ENCODE data around the gene CISD1. TPM values are rescaled to one million over a fixed set of nuclear protein-coding genes. Genes with fewer than 3 reads are reported as not detected.

The CISD1 gene
- total and polyA plus RNA-seq, 2 donors (not counting 3 experiments of a cell fraction or from before 2014, with no cell fraction given): 25.5 to 53.0 TPM

DNA sequence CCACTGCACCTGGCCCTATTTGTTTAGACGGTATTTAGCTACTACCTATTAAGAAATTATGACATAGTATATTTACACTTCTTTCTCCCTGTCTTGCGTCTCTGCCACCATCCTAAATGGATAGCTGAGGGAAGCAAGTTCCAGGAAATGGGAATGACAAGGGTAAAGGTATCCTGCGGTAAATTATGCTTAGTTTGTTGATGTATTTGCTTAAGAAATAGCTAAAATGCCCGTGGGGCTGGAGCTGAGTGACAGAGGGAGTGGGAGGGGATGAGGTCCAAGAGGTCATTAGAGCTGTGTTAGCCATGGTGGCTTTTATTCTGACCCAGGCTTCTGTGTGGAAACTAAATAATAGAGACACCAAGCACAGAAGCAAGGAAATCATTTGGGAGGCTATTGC, 36.9 kb downstream of the CISD1 start:
- Histone ChIP-seq H2AFZ (ENCODE audit: low read depth, low read length) (no peak overlapping the region), H3K27me3 (ENCODE audit: control insufficient read depth in 2 of 2, insufficient read depth in 2 of 2, low read length in 2 of 2) (peaks cover 9 to 15% of the 10 kb centered on the region in 2 experiments), H3K4me3 (replicated peaks in 1 of 3; ENCODE audit: insufficient read depth in 1 of 3, low read depth in 1 of 3, low read length in 3 of 3) (no peak overlapping the region), H3K9me1 (replicated peaks; ENCODE audit: control insufficient read depth, extremely low read depth, insufficient read depth, low read length) (no peaks in the 10 kb centered on the region), H3K9ac (replicated peaks; ENCODE audit: extremely low read depth, insufficient read depth, low read length) (no peak overlapping the region), H3K4me2 (ENCODE audit: insufficient read depth, low read length) (no peak overlapping the region), H4K20me1 (replicated peaks; ENCODE audit: control insufficient read depth, extremely low read depth, insufficient read depth, low read length) (no peaks in the 10 kb centered on the region), H3K79me2 (ENCODE audit: control insufficient read depth, insufficient read depth, low read length) (no peaks in the 10 kb centered on the region), H3K4me1 (ENCODE audit: control insufficient read depth, extremely low read depth, insufficient read depth, low read length) (no peaks in the 10 kb centered on the region), H3K36me3 (ENCODE audit: control insufficient read depth in 2 of 2, extremely low read depth in 1 of 2, insufficient read depth in 2 of 2, low read length in 2 of 2) (no peaks in the 10 kb centered on the region), H3K9me3 (replicated peaks; ENCODE audit: control insufficient read depth, insufficient read depth, low read length) (no peaks in the 10 kb centered on the region), H3K27ac (ENCODE audit: insufficient read depth, low read depth, low read length) (no peak overlapping the region)
- no peak for TF ChIP-seq GATA2 (IDR thresholded peaks at IDR 0.05; ENCODE audit: insufficient read depth, insufficient read length, low read depth, low read length)
- TF ChIP-seq FOS (IDR thresholded peaks at IDR 0.05; ENCODE audit: borderline replicate concordance, insufficient read depth, low read length): no peak
- TF ChIP-seq MAX (IDR thresholded peaks at IDR 0.05; ENCODE audit: insufficient read depth, insufficient read length): no peak
- TF ChIP-seq JUN (IDR thresholded peaks at IDR 0.05; ENCODE audit: borderline replicate concordance, insufficient read depth, insufficient read length, low read depth): no peak
- no peak for TF ChIP-seq MYC (IDR thresholded peaks at IDR 0.05; ENCODE audit: low read depth, low read length)
- TF ChIP-seq, protein P1, sequence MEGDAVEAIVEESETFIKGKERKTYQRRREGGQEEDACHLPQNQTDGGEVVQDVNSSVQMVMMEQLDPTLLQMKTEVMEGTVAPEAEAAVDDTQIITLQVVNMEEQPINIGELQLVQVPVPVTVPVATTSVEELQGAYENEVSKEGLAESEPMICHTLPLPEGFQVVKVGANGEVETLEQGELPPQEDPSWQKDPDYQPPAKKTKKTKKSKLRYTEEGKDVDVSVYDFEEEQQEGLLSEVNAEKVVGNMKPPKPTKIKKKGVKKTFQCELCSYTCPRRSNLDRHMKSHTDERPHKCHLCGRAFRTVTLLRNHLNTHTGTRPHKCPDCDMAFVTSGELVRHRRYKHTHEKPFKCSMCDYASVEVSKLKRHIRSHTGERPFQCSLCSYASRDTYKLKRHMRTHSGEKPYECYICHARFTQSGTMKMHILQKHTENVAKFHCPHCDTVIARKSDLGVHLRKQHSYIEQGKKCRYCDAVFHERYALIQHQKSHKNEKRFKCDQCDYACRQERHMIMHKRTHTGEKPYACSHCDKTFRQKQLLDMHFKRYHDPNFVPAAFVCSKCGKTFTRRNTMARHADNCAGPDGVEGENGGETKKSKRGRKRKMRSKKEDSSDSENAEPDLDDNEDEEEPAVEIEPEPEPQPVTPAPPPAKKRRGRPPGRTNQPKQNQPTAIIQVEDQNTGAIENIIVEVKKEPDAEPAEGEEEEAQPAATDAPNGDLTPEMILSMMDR (IDR thresholded peaks at IDR 0.05; ENCODE audit: extremely low read depth in 1 of 2, insufficient read depth in 1 of 2, low read depth in 1 of 2, low read length in 2 of 2): no peak
- TF ChIP-seq POLR2AphosphoS5 (IDR thresholded peaks at IDR 0.05; ENCODE audit: insufficient read depth, low read depth, low read length): no peak
- no peak for TF ChIP-seq EZH2 (IDR thresholded peaks at IDR 0.05; ENCODE audit: borderline replicate concordance, low read depth, low read length, severe bottlenecking)
- no peak for TF ChIP-seq POLR2A (IDR thresholded peaks at IDR 0.05; ENCODE audit: low read depth, low read length)
- POLR2A ChIA-PET: no interaction called here
- dilution Hi-C loops (cut with MboI; ENCODE audit: extremely low pct_ligation_motif_present, low sequenced_read_pairs) (no loop called here), intact Hi-C loops (cut with micrococcal nuclease) (loop anchor here (10.0 kb wide), 1 partner anchor 209 kb away; the partner anchor contains the start of gene BICC1)
- DNase-seq (ENCODE audit: low read depth, low spot score) (no peak), FAIRE-seq (no peak)
- CTCF ChIA-PET: interaction anchor here (0.9 to 2.9 kb wide), 2 partner anchors 10 to 79 kb away, joined by 4 to 13 read pairs; partner anchors contain the start of gene TFAM
- BruUV-seq (replicated peaks): no TSS peak
